GM12878 (cell line): Measurements from ENCODE around the gene TMEM120B. TPM values are rescaled to one million over a fixed set of nuclear protein-coding genes. Genes with fewer than 3 reads are reported as not detected.

ENCODE experiments used
- ATAC-seq: fragments of 200-7000 bp; cut with Tn5 transposase; 3 replicates; pipeline ENCODE4 v1.9.1; 2020; ENCODE audit warnings: mild to moderate bottlenecking, moderate library complexity
- BruUV-seq: library from RNA; stranded (reverse); fragments of 400-500 nt; replicated peaks from 2 replicates; lab custom pipeline; 2021; lab: Mats Ljungman, UMichigan
- CTCF ChIA-PET: fragments of 300-600 bp; sonication (Branson Sonifier 250); formaldehyde crosslinking; extraction: SDS; loops from one replicate; lab custom pipeline; 2021; ENCODE audit warnings: inconsistent platforms; lab: Yijun Ruan, JAX
- POLR2A ChIA-PET: fragments of 350-600 bp; formaldehyde crosslinking; extraction: SDS; loops from one replicate; lab custom pipeline; 2021; ENCODE audit warnings: inconsistent platforms; lab: Charles Lee
- RAD21 ChIA-PET: fragments of 300-600 bp; sonication (Branson Sonifier 250); formaldehyde crosslinking; loops from one replicate; lab custom pipeline; 2023; ENCODE audit warnings: antibody characterized with exemption; ENCODE audit not compliant: unreplicated experiment; lab: Charles Lee
- SMC1A ChIA-PET: fragments of 300-600 bp; sonication (Branson Sonifier 250); formaldehyde crosslinking; loops from one replicate; lab custom pipeline; 2023; ENCODE audit not compliant: unreplicated experiment, uncharacterized antibody; lab: Charles Lee
- DNase-seq: peaks from one replicate; pipeline ENCODE4 v3.0.0-alpha.2; 2011; ENCODE audit warnings: low read depth, low spot score
- FAIRE-seq: peaks from 3 replicates; lab custom pipeline; 2011; peaks lifted over from hg19 to GRCh38; lab: Jason Lieb, UNC
- H2AFZ ChIP-seq: 2 replicates; pipeline ENCODE4 v1.6.0; 2011; ENCODE audit warnings: low read depth, low read length, control low read depth; ENCODE audit not compliant: control insufficient read depth
- H3K27ac ChIP-seq: 2 replicates; pipeline ENCODE4 v1.5.1; 2011; ENCODE audit warnings: control low read depth; ENCODE audit not compliant: control insufficient read depth, insufficient read depth
- H3K27me3 ChIP-seq, 2 experiments: replicated peaks in 1 of 2; 2 replicates each; pipeline versions ENCODE4 v1.6.0 to v1.6.1; 2011; ENCODE audit warnings: low read length in 1 of 2; ENCODE audit not compliant: control insufficient read depth in 2 of 2, insufficient read depth in 2 of 2
- H3K36me3 ChIP-seq, 2 experiments: 2 replicates each; pipeline ENCODE4 v1.5.1; 2011; ENCODE audit warnings: low read length in 1 of 2; ENCODE audit not compliant: control insufficient read depth in 2 of 2, insufficient read depth in 2 of 2
- H3K4me1 ChIP-seq: 2 replicates; pipeline ENCODE4 v1.6.1; 2011; ENCODE audit warnings: mild to moderate bottlenecking, low read length, moderate library complexity, mixed read lengths; ENCODE audit not compliant: control insufficient read depth, insufficient read depth
- H3K4me2 ChIP-seq: 2 replicates; pipeline ENCODE4 v1.6.0; 2011; ENCODE audit warnings: control low read depth; ENCODE audit not compliant: control insufficient read depth, insufficient read depth
- H3K4me3 ChIP-seq: fragments of 200-600 bp; sonication (generic); 2 replicates; pipeline ENCODE4 v1.5.1; 2016
- H3K79me2 ChIP-seq: 2 replicates; pipeline ENCODE4 v1.6.0; 2011; ENCODE audit warnings: low read length; ENCODE audit not compliant: control insufficient read depth, insufficient read depth
- H3K9ac ChIP-seq: 2 replicates; pipeline ENCODE4 v1.8.0; 2011; ENCODE audit warnings: low read length, control low read depth, mixed read lengths; ENCODE audit not compliant: control insufficient read depth, insufficient read depth
- H3K9me3 ChIP-seq: replicated peaks from 3 replicates; pipeline ENCODE4 v1.5.1; 2011; ENCODE audit warnings: mild to moderate bottlenecking, low read length; ENCODE audit not compliant: control insufficient read depth, insufficient read depth
- H4K20me1 ChIP-seq: 2 replicates; pipeline ENCODE4 v1.6.0; 2011; ENCODE audit not compliant: control insufficient read depth, insufficient read depth
- BCL11A ChIP-seq: IDR thresholded peaks from 2 replicates; pipeline ENCODE4 v1.6.1; 2011; ENCODE audit warnings: low read depth, low read length
- BRCA1 ChIP-seq: IDR thresholded peaks from 2 replicates; pipeline ENCODE4 v1.6.1; 2011; ENCODE audit warnings: low read depth, low read length, improper control_type of control experiment
- CBX5 ChIP-seq: sonication (generic); IDR thresholded peaks from 2 replicates; pipeline ENCODE4 v1.6.1; 2016; ENCODE audit warnings: low read depth, moderate library complexity, mild to moderate bottlenecking, inconsistent platforms
- CREB1 ChIP-seq: IDR thresholded peaks from 2 replicates; pipeline ENCODE4 v1.6.1; 2012; ENCODE audit warnings: low read depth, mild to moderate bottlenecking, inconsistent platforms
- FOXK2 ChIP-seq: fragments of 450-650 bp; IDR thresholded peaks from 2 replicates; pipeline ENCODE4 v1.6.1; 2017; ENCODE audit warnings: mild to moderate bottlenecking, moderate library complexity
- FOXM1 ChIP-seq: IDR thresholded peaks from 2 replicates; pipeline ENCODE4 v1.6.1; 2012; ENCODE audit warnings: low read depth, mild to moderate bottlenecking, inconsistent platforms, low read length, moderate library complexity
- HDAC2 ChIP-seq: fragments of 200-600 bp; sonication (generic); IDR thresholded peaks from 2 replicates; pipeline ENCODE4 v1.6.1; 2017
- HDGF ChIP-seq: fragments of 450-650 bp; IDR thresholded peaks from 2 replicates; pipeline ENCODE4 v1.6.1; 2016; ENCODE audit warnings: antibody characterized with exemption
- IRF4 ChIP-seq: IDR thresholded peaks from 2 replicates; pipeline ENCODE4 v1.6.1; 2011; ENCODE audit warnings: low read depth, low read length
- JUNB ChIP-seq: IDR thresholded peaks from 2 replicates; pipeline ENCODE4 v1.6.1; 2016; ENCODE audit warnings: antibody characterized with exemption, mild to moderate bottlenecking
- JUND ChIP-seq: IDR thresholded peaks from 2 replicates; pipeline ENCODE4 v1.6.1; 2012; ENCODE audit warnings: low read depth, mild to moderate bottlenecking, low read length, improper control_type of control experiment, moderate library complexity
- KAT2A ChIP-seq: conservative IDR thresholded peaks from 2 replicates; pipeline ENCODE4 v1.6.1; 2011; ENCODE audit warnings: low read depth, low read length; ENCODE audit not compliant: control insufficient read depth
- NBN ChIP-seq: fragments of 450-650 bp; IDR thresholded peaks from 2 replicates; pipeline ENCODE4 v1.6.1; 2016
- NFYA ChIP-seq: IDR thresholded peaks from 2 replicates; pipeline ENCODE4 v1.6.1; 2011; ENCODE audit warnings: low read depth, mild to moderate bottlenecking, low read length, improper control_type of control experiment, borderline replicate concordance
- NFYB ChIP-seq: IDR thresholded peaks from 2 replicates; pipeline ENCODE4 v1.6.1; 2011; ENCODE audit warnings: low read depth, mild to moderate bottlenecking, low read length, improper control_type of control experiment, moderate library complexity; ENCODE audit not compliant: insufficient read depth
- SIN3A ChIP-seq: IDR thresholded peaks from 2 replicates; pipeline ENCODE4 v1.6.1; 2012; ENCODE audit warnings: low read depth, low read length, improper control_type of control experiment
- SREBF1 ChIP-seq: IDR thresholded peaks from 2 replicates; pipeline ENCODE4 v1.6.1; 2012; ENCODE audit warnings: mild to moderate bottlenecking, low read length
- STAT1 ChIP-seq: fragments of 450-650 bp; conservative IDR thresholded peaks from 2 replicates; pipeline ENCODE4 v1.6.1; 2014; ENCODE audit warnings: antibody characterized with exemption, mild to moderate bottlenecking
- STAT3 ChIP-seq: IDR thresholded peaks from 2 replicates; pipeline ENCODE4 v1.6.1; 2011; ENCODE audit warnings: low read depth, low read length, improper control_type of control experiment
- TAF1 ChIP-seq: IDR thresholded peaks from 2 replicates; pipeline ENCODE4 v1.6.1; 2011; ENCODE audit warnings: mild to moderate bottlenecking, low read depth, low read length, borderline replicate concordance
- WRNIP1 ChIP-seq: IDR thresholded peaks from 2 replicates; pipeline ENCODE4 v1.6.1; 2011; ENCODE audit warnings: low read depth, low read length, improper control_type of control experiment, borderline replicate concordance
- ZNF24 ChIP-seq: fragments of 450-650 bp; IDR thresholded peaks from 2 replicates; pipeline ENCODE4 v1.6.1; 2017; ENCODE audit warnings: antibody characterized with exemption, mild to moderate bottlenecking
- WGBS: methylation state at CpG from one replicate; pipeline ENCODE4 v1.1.6; 2016; ENCODE audit warnings: low lambda C conversion rate; ENCODE audit not compliant: insufficient replicate concordance, insufficient coverage; ENCODE audit errors: missing lambda C conversion rate; 5-methylcytosine and 5-hydroxymethylcytosine counted together
- in situ Hi-C: fragments of 300-500 bp; cut with MboI; formaldehyde crosslinking; loops from 9 replicates; pipeline ENCODE4 v1.14.3; 2018; ENCODE audit warnings: mixed read lengths
- intact Hi-C: fragments of 100-400 bp; cut with micrococcal nuclease; formaldehyde crosslinking; loops from one replicate; pipeline ENCODE4 v1.14.2; 2022; ENCODE audit not compliant: unreplicated experiment
- polyA plus RNA-seq, 11 experiments: library from polyadenylated mRNA; depleted of rRNA in 4 of 11; unstranded in 6 of 11; stranded (reverse) in 5 of 11; fragments of >200 nt; fragmentation: Nextera tagmentation in 4 of 11; fragmentation: Illumina TruSeq in 1 of 11; extraction: Ambion mirVana in 4 of 11; extraction: Trizol in 1 of 11; gene quantifications; 1 replicate in 1 of 11; 2 replicates in 10 of 11; pipeline versions ENCODE4 v1.2.1 to v1.2.3, GENCODE V29; 2011 to 2016; ENCODE audit warnings: inconsistent platforms in 2 of 11, missing spikeins in 2 of 11, low read depth in 1 of 11
- total RNA-seq, 4 experiments: library from RNA; depleted of rRNA in 3 of 4; stranded (reverse); fragments of >200 nt in 3 of 4; fragmentation: Illumina TruSeq in 1 of 4; extraction: Trizol in 1 of 4; gene quantifications; 2 replicates each; pipeline versions ENCODE4 v1.2.1 to v1.2.3, GENCODE V29; 2013 to 2021
- TF ChIP-seq, protein P1 (sequence below), 3 experiments: IDR thresholded peaks in 2 of 3; conservative IDR thresholded peaks in 1 of 3; 2 replicates each; pipeline ENCODE4 v1.5.1; 2011; ENCODE audit warnings: low read depth in 3 of 3, low read length in 3 of 3, mild to moderate bottlenecking in 3 of 3, control low read depth in 2 of 3, moderate library complexity in 2 of 3, inconsistent platforms in 1 of 3, mixed read lengths in 1 of 3; ENCODE audit not compliant: control insufficient read depth in 2 of 3, insufficient read depth in 1 of 3; ENCODE audit errors: extremely low read depth in 1 of 3

The TMEM120B gene
- total and polyA plus RNA-seq, 10 of the 15 experiments (the other 5 are each of a cell fraction or from before 2014, with no cell fraction given) = 4.0 to 26.2 (median 9.2) TPM

DNA sequence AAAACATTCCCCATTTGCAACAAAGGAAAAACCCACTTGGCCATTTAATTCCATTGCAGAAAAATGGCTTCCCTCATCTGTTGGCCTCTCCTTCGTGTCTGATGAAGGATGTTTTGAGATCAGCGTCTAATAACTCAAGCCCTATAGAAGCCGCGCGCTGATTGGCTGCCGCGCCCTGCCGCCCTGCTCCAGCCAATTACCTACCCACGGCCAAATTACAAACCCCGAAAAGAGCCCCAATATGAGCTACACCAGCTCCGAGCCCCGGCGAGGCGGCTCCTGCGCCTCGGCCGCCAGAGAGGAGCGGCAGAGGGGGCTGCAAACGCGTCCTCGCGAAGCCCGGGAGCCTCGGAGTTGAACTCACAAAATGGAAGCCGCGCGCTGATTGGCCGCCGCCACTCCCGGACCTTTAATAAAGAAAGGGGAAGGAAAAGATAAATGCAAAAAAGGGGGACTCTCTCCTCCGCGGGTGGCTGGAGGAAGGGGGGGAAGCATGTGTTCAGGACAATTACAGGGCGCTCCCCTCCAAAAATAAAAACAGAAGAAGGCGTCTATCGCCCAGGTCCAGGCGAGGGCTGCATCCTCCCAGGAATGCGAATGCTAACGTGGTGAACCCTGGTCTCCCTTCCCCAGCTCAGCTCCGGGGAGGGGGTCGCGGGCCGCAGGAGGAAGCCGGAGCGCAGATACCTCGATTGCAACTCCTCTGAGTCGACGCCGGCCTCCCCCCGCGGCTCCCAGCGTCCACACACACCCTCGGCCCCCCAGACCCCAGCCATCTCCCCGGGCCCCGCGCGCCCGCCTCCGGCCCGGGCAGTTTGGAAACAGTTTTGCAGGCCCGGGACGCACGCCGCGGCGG, 90.5 kb downstream of the TMEM120B start:
- FAIRE-seq (peak; percentile 85), ATAC-seq (peak; percentile 66), DNase-seq (peak; percentile 88)
- H3K27me3 ChIP-seq = no peaks in the 10 kb centered on the region
- POLR2A ChIA-PET = interaction anchor here (0.6 to 10.1 kb wide), 10 partner anchors 8 to 379 kb away, joined by 3 to 155 read pairs (median 10); partner anchors contain the start of genes ORAI1, PSMD9, RHOF and TMEM120B
- peak overlapping the region; percentile 100 for H3K9ac ChIP-seq
- RAD21 ChIA-PET = interaction anchor here (1.0 to 13.1 kb wide), 7 partner anchors 8 to 402 kb away, joined by 3 to 395 read pairs (median 11); partner anchors contain the start of genes PSMD9 and RHOF
- SMC1A ChIA-PET = interaction anchor here (1.3 to 12.2 kb wide), 5 partner anchors 8 to 116 kb away, joined by 3 to 226 read pairs (median 10); partner anchors contain the start of genes CFAP251 and RHOF
- BruUV-seq = no TSS peak
- H4K20me1 ChIP-seq = peaks cover 5% of the 10 kb centered on the region; the same call in 1 of the 2 replicates
- WGBS = under 1% methylated on average over 41 of the region's 65 CpGs
- peak overlapping the region; percentile 88 for H3K4me2 ChIP-seq
- H3K4me3 ChIP-seq = peak overlapping the region; percentile 66
- H3K27ac ChIP-seq = peak overlapping the region; percentile 97
- H3K9me3 ChIP-seq = no peaks in the 10 kb centered on the region
- intact Hi-C loops = loop anchor here (5.0 kb wide), 2 partner anchors 266 to 1429 kb away; partner anchors contain the start of genes MPHOSPH9 and MTRFR
- CTCF ChIA-PET = interaction anchor here (0.7 to 13.6 kb wide), 6 partner anchors 4 to 124 kb away, joined by 4 to 565 read pairs (median 6); partner anchors contain the start of genes RHOF and SETD1B
- peaks cover 27% of the 10 kb centered on the region for H3K4me1 ChIP-seq
- H3K36me3 ChIP-seq = peaks cover 7 to 9% of the 10 kb centered on the region in 2 experiments; a peak in 3 of 4 replicates
- H2AFZ ChIP-seq = peak overlapping the region; percentile 79
- in situ Hi-C loops = no loop called here
- peaks cover 79% of the 10 kb centered on the region for H3K79me2 ChIP-seq
- TF ChIP-seq IRF4 = no peak
- TF ChIP-seq NFYA = no peak
- no peak for TF ChIP-seq CBX5
- 0 out of 2 replicates have a peak, but pooled peaks have one; percentile 32 for TF ChIP-seq SIN3A
- TF ChIP-seq JUNB = 0 out of 2 replicates have a peak, but pooled peaks have one; percentile 4
- TF ChIP-seq NFYB = peak; percentile 82
- TF ChIP-seq JUND = no peak
- no peak for TF ChIP-seq HDAC2
- TF ChIP-seq SREBF1 = no peak
- TF ChIP-seq BRCA1 = peak; percentile 52
- no peak for TF ChIP-seq CREB1
- no peak for TF ChIP-seq FOXM1
- TF ChIP-seq, protein P1, sequence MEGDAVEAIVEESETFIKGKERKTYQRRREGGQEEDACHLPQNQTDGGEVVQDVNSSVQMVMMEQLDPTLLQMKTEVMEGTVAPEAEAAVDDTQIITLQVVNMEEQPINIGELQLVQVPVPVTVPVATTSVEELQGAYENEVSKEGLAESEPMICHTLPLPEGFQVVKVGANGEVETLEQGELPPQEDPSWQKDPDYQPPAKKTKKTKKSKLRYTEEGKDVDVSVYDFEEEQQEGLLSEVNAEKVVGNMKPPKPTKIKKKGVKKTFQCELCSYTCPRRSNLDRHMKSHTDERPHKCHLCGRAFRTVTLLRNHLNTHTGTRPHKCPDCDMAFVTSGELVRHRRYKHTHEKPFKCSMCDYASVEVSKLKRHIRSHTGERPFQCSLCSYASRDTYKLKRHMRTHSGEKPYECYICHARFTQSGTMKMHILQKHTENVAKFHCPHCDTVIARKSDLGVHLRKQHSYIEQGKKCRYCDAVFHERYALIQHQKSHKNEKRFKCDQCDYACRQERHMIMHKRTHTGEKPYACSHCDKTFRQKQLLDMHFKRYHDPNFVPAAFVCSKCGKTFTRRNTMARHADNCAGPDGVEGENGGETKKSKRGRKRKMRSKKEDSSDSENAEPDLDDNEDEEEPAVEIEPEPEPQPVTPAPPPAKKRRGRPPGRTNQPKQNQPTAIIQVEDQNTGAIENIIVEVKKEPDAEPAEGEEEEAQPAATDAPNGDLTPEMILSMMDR (IDR thresholded peaks at IDR 0.05 in 2 of 3, conservative IDR thresholded peaks at IDR 0.05 in 1 of 3; ENCODE audit: control insufficient read depth in 2 of 3, extremely low read depth in 1 of 3, insufficient read depth in 1 of 3, low read depth in 3 of 3, low read length in 3 of 3) = no peak
- TF ChIP-seq TAF1 = peak; percentile 94
- no peak for TF ChIP-seq STAT3
- no peak for TF ChIP-seq STAT1
- TF ChIP-seq HDGF = 0 out of 2 replicates have a peak, but pooled peaks have one; percentile 44
- peak; percentile 49 for TF ChIP-seq NBN
- peak; percentile 38; the same call in 1 of the 2 replicates for TF ChIP-seq FOXK2
- TF ChIP-seq KAT2A = no peak
- TF ChIP-seq BCL11A = no peak
- no peak for TF ChIP-seq ZNF24
- no peak for TF ChIP-seq WRNIP1
